ENCODE data around the gene TMED8.
"Not testable (repeated sequence)": the region's sequence is repeated elsewhere in the genome, so short reads cannot be mapped to it uniquely, and the experiment has no call there.

Gene TMED8

GRCh38 chr14:77369285-77369684 lies 7.6 kb downstream of the TMED8 start:
- in situ Hi-C loops (cut with MboI; ENCODE audit: low sequenced_read_pairs): no loop called here

- in situ Hi-C loops (cut with MboI; ENCODE audit: low sequenced_read_pairs): no loop called here
Observed at GRCh38 chr14:77364146-77364545, 12.7 kb downstream of the TMED8 start.

- in situ Hi-C loops (cut with MboI; ENCODE audit: low sequenced_read_pairs): no loop called here
Observed at GRCh38 chr14:77359626-77360025, 17.3 kb downstream of the TMED8 start.

- in situ Hi-C loops (cut with MboI; ENCODE audit: low sequenced_read_pairs): no loop called here
Observed at GRCh38 chr14:77356899-77357298, 20.0 kb downstream of the TMED8 start.

GRCh38 chr14:77355811-77356210 lies 21.1 kb downstream of the TMED8 start:
- in situ Hi-C loops (cut with MboI; ENCODE audit: low sequenced_read_pairs): no loop called here

GRCh38 chr14:77353469-77354141 lies 23.3 kb downstream of the TMED8 start:
- in situ Hi-C loops (cut with MboI; ENCODE audit: low sequenced_read_pairs): no loop called here

GRCh38 chr14:77347751-77348150 lies 29.1 kb downstream of the TMED8 start:
- in situ Hi-C loops (cut with MboI; ENCODE audit: low sequenced_read_pairs): no loop called here

GRCh38 chr14:77346495-77346894 lies 30.4 kb downstream of the TMED8 start:
- in situ Hi-C loops (cut with MboI; ENCODE audit: low sequenced_read_pairs): no loop called here

- in situ Hi-C loops (cut with MboI; ENCODE audit: low sequenced_read_pairs): no loop called here
Observed at GRCh38 chr14:77344377-77344996, 32.4 kb downstream of the TMED8 start.

GRCh38 chr14:77343662-77344061 lies 33.2 kb downstream of the TMED8 start:
- in situ Hi-C loops (cut with MboI; ENCODE audit: low sequenced_read_pairs): no loop called here

GRCh38 chr14:77342726-77343397 lies 34.0 kb downstream of the TMED8 start:
- in situ Hi-C loops (cut with MboI; ENCODE audit: low sequenced_read_pairs): no loop called here

- in situ Hi-C loops (cut with MboI; ENCODE audit: low sequenced_read_pairs): no loop called here
Observed at GRCh38 chr14:77340389-77340788, 36.5 kb downstream of the TMED8 start.

- in situ Hi-C loops (cut with MboI; ENCODE audit: low sequenced_read_pairs): no loop called here
Observed at GRCh38 chr14:77339407-77339806, 37.5 kb downstream of the TMED8 start.

GRCh38 chr14:77338302-77338701 lies 38.6 kb downstream of the TMED8 start:
- in situ Hi-C loops (cut with MboI; ENCODE audit: low sequenced_read_pairs): no loop called here

- in situ Hi-C loops (cut with MboI; ENCODE audit: low sequenced_read_pairs): no loop called here
Observed at GRCh38 chr14:77337880-77338279, 39.0 kb downstream of the TMED8 start.

- in situ Hi-C loops (cut with MboI; ENCODE audit: low sequenced_read_pairs): not testable (repeated sequence)
Observed at GRCh38 chr14:77337255-77337654, 39.6 kb downstream of the TMED8 start.

GRCh38 chr14:77335576-77335975 lies 41.3 kb downstream of the TMED8 start:
- in situ Hi-C loops (cut with MboI; ENCODE audit: low sequenced_read_pairs): no loop called here

- in situ Hi-C loops (cut with MboI; ENCODE audit: low sequenced_read_pairs): no loop called here
Observed at GRCh38 chr14:77329872-77330271, 47.0 kb downstream of the TMED8 start.

- in situ Hi-C loops (cut with MboI; ENCODE audit: low sequenced_read_pairs): no loop called here
Observed at GRCh38 chr14:77327111-77327510, 49.8 kb downstream of the TMED8 start.

GRCh38 chr14:77325746-77326094 lies 51.2 kb downstream of the TMED8 start:
- in situ Hi-C loops (cut with MboI; ENCODE audit: low sequenced_read_pairs): no loop called here

- in situ Hi-C loops (cut with MboI; ENCODE audit: low sequenced_read_pairs): loop anchor here (25.0 kb wide), 2 partner anchors 188 to 463 kb away; partner anchors contain the start of gene ZDHHC22
Observed at GRCh38 chr14:77324816-77325745, 51.8 kb downstream of the TMED8 start.
